ENCODE results near the gene HOXB3. TPM values are rescaled to one million over a fixed set of nuclear protein-coding genes. Genes with fewer than 3 reads are reported as not detected.
A peak's percentile ranks its signal among the peaks of the same experiment; 100 is the strongest.

HOXB3 gene
- total RNA-seq, 1 donor from 2014 or later = not detected

DNA sequence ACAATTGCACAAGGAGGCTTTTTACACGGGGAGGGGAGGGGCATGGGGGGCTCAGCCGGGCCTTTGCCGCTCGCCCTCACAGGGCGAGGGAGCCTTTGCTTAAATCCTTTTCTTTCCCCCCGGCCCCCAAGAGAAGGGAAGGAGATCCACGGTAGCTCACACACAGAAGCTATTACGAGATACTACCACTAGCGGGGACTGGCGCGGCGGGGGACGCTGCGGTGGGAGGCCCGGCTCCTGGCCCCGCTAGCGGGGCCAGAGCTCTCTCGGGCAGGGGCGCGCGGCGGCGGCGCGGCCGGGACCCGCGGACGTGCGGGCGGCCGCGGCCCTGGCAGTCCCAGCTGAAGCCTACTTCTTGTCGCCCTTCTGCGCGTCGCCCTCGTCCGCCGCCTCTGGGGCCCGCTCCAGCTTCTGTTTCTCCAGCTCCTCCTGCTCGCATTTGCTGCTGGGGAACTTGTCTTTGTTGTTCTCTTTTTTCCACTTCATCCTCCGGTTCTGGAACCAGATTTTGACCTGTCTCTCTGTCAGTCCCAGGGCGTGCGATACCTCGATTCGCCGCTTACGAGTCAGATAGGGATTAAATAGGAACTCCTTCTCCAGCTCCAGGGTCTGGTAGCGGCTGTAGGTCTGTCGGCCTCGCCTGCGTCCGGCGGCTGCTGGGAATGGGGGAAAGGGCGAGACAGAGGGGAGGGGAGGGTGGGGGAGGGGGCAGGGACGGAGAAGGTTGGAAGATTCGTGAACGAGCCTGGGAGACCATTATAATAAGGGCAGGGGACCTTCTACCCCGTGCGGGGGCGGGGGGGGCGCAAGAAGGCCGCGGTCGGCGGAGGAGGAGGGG lies 23.0 kb upstream of the HOXB3 start:
- Histone ChIP-seq H2AFZ (replicated peaks) (no peak overlapping the region), H3K27ac (no peak overlapping the region), H3K4me3 (no peak overlapping the region), H3K4me1 (no peaks in the 10 kb centered on the region), H3K36me3 (no peaks in the 10 kb centered on the region), H3K27me3 (peaks cover 100% of the 10 kb centered on the region), H3K9me3 (ENCODE audit: low read depth) (no peaks in the 10 kb centered on the region), H3K4me2 (no peak overlapping the region), H3F3A (ENCODE audit: low read depth) (peaks cover 9% of the 10 kb centered on the region), H3K79me2 (ENCODE audit: low read depth) (no peaks in the 10 kb centered on the region), H3K9ac (no peak overlapping the region), H4K20me1 (ENCODE audit: low read depth) (peaks cover 98% of the 10 kb centered on the region)
- Mint-ChIP-seq H3K4me1 (peaks cover 11% of the 10 kb centered on the region), H3K9me3 (peaks cover 3% of the 10 kb centered on the region), H3K4me3 (peak overlapping the region; percentile 72), H3K36me3 (no peaks in the 10 kb centered on the region), H3K27me3 (ENCODE audit: insufficient read depth, low read depth) (peaks cover 92% of the 10 kb centered on the region), H3K27ac (no peak overlapping the region)
- TF ChIP-seq, protein P1, sequence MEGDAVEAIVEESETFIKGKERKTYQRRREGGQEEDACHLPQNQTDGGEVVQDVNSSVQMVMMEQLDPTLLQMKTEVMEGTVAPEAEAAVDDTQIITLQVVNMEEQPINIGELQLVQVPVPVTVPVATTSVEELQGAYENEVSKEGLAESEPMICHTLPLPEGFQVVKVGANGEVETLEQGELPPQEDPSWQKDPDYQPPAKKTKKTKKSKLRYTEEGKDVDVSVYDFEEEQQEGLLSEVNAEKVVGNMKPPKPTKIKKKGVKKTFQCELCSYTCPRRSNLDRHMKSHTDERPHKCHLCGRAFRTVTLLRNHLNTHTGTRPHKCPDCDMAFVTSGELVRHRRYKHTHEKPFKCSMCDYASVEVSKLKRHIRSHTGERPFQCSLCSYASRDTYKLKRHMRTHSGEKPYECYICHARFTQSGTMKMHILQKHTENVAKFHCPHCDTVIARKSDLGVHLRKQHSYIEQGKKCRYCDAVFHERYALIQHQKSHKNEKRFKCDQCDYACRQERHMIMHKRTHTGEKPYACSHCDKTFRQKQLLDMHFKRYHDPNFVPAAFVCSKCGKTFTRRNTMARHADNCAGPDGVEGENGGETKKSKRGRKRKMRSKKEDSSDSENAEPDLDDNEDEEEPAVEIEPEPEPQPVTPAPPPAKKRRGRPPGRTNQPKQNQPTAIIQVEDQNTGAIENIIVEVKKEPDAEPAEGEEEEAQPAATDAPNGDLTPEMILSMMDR (IDR thresholded peaks at IDR 0.05) = no peak
- TF ChIP-seq EZH2phosphoT487 (IDR thresholded peaks at IDR 0.05) (peak; percentile 65), EZH2 (IDR thresholded peaks at IDR 0.05) (peak; percentile 23)
- DNase-seq (ENCODE audit: low spot score) = peak; percentile 71

DNA sequence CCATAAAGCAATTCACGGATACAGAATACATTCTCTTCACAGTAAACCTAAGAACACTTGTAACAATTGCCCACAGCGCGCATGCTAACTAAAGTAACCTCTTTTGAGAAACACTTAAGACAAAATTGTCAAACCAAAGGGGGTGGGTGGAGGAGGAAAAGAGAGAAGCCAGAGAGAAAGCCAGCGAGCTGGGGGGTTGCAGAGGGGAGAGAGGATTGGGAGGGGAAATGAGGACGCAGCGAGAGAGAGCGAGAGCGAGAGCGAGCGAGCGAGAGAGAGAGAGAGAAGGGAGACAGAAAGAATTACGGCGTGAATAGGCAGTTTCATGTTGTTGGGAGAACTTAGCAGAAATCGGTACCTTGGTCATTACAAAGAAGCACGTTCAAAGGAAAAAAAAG lies 22.4 kb upstream of the HOXB3 start:
- H3K4me3 ChIP-seq = no peak overlapping the region

DNA sequence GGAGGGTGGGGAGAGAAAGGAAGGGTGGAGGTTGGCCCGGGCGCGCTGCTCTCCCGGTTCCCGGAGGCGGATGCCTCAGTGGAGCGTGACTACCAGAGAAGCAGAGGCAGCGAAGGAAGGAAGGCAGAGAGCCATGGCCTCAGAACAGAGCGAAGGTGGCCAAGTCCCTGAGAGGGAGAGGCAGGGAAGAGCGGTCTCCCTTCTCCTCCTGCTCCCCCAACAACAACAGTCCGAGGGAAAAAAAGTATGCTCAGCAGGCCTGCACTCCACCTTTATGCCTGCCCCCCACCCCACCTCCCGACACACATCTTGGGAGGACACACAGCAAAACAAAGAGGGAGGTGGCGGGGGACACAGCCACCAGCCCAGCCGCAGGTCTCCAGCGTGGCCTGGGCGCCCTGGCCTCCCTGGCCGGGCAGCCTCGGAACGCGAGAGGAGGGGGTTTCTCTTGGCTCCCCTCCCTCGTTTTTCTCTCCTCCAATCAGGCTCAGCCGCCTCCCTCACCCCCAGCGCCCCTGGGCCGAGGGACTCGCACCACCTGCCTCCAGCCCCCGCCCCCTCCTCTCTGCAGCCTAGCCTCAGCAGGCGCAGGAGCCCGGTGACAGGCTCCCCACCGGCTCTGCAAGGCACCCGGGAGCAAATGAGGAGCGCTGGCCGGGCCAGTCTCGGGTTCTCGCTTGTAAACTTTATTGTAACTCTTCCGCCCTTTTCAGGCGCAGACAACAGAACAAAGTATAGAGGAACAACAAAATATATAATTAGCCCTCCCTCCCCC lies 21.8 kb upstream of the HOXB3 start:
- H3K4me3 Mint-ChIP-seq = no peak overlapping the region

More for the DNA sequence above, 22.4 kb upstream of the HOXB3 start:
- Histone ChIP-seq H3K4me1 (no peaks in the 10 kb centered on the region), H3K27ac (no peak overlapping the region), H2AFZ (replicated peaks) (no peak overlapping the region), H3F3A (ENCODE audit: low read depth) (peaks cover 9% of the 10 kb centered on the region), H3K36me3 (no peaks in the 10 kb centered on the region), H3K9ac (no peak overlapping the region), H4K20me1 (ENCODE audit: low read depth) (peaks cover 95% of the 10 kb centered on the region), H3K27me3 (peaks cover 100% of the 10 kb centered on the region), H3K9me3 (ENCODE audit: low read depth) (no peaks in the 10 kb centered on the region), H3K4me2 (no peak overlapping the region), H3K79me2 (ENCODE audit: low read depth) (no peaks in the 10 kb centered on the region)
- peaks cover 92% of the 10 kb centered on the region for H3K27me3 Mint-ChIP-seq (ENCODE audit: insufficient read depth, low read depth)
- no peaks in the 10 kb centered on the region for H3K36me3 Mint-ChIP-seq
- H3K4me1 Mint-ChIP-seq = peaks cover 11% of the 10 kb centered on the region
- no peak overlapping the region for H3K4me3 Mint-ChIP-seq
- H3K27ac Mint-ChIP-seq = no peak overlapping the region
- DNase-seq (ENCODE audit: low spot score) = no peak
- peak; percentile 97 for TF ChIP-seq EZH2 (IDR thresholded peaks at IDR 0.05)
- TF ChIP-seq EZH2phosphoT487 (IDR thresholded peaks at IDR 0.05) = peak; percentile 88
- TF ChIP-seq, protein P1 (IDR thresholded peaks at IDR 0.05) = no peak
- peaks cover 3% of the 10 kb centered on the region for H3K9me3 Mint-ChIP-seq

More for the DNA sequence above, 21.8 kb upstream of the HOXB3 start:
- Histone ChIP-seq H3F3A (ENCODE audit: low read depth) (peaks cover 9% of the 10 kb centered on the region), H3K4me3 (no peak overlapping the region), H3K9me3 (ENCODE audit: low read depth) (no peaks in the 10 kb centered on the region), H4K20me1 (ENCODE audit: low read depth) (peaks cover 95% of the 10 kb centered on the region), H3K9ac (no peak overlapping the region), H3K27me3 (peaks cover 100% of the 10 kb centered on the region), H3K4me1 (no peaks in the 10 kb centered on the region), H3K79me2 (ENCODE audit: low read depth) (no peaks in the 10 kb centered on the region), H3K4me2 (no peak overlapping the region), H3K27ac (no peak overlapping the region), H2AFZ (replicated peaks) (no peak overlapping the region), H3K36me3 (no peaks in the 10 kb centered on the region)
- Mint-ChIP-seq H3K36me3 (no peaks in the 10 kb centered on the region), H3K27ac (no peak overlapping the region), H3K4me1 (peaks cover 11% of the 10 kb centered on the region), H3K27me3 (ENCODE audit: insufficient read depth, low read depth) (peaks cover 92% of the 10 kb centered on the region), H3K9me3 (peaks cover 3% of the 10 kb centered on the region)
- TF ChIP-seq, protein P1 (IDR thresholded peaks at IDR 0.05) = no peak
- TF ChIP-seq EZH2phosphoT487 (IDR thresholded peaks at IDR 0.05) = peak; percentile 23
- peak; percentile 81 for TF ChIP-seq EZH2 (IDR thresholded peaks at IDR 0.05)
- DNase-seq (ENCODE audit: low spot score) = peak; percentile 51

Measured in neural progenitor cell (in vitro differentiated cells).